Left cardiac atrium (tissue), 4 donors: ENCODE measurements around the gene PKNOX2. TPM values are rescaled to one million over a fixed set of nuclear protein-coding genes. Genes with fewer than 3 reads are reported as not detected.

Source experiments
- ATAC-seq, 2 donors: fragments of 200-7000 bp; cut with Tn5 transposase; one replicate each; pipeline ENCODE4 v1.9.1; 2020; ENCODE audit warnings: mild to moderate bottlenecking in 2 of 2, moderate library complexity in 2 of 2
- DNase-seq: peaks from one replicate; pipeline ENCODE4 v3.0.0-alpha.2; 2020
- intact Hi-C, 2 donors: fragments of 100-400 bp; cut with DNase I; formaldehyde crosslinking; loops; one replicate each; pipeline versions ENCODE4 v1.14.1 to v1.15.1; 2022 to 2023
- total RNA-seq, 2 donors: library from RNA; stranded (reverse); fragmentation: NEBNext Ultra II Directional; extraction: Animal tissue kit (Norgen Biotek cat#: 25700); gene quantifications; one replicate each; pipeline ENCODE4 v1.2.1, GENCODE V29; 2021
- donor health status: DM: no; HTN: yes; CAD: no.
- donor health status: DM: no; HTN: yes; CAD: no; lungs with severe emphysema.
- donor health status: DM: yes; HTN: yes; CAD: no.
- donor health status: Dilated cardiomyopathy.

PKNOX2 gene
- total RNA-seq, 2 donors from 2014 or later = 13.8 to 14.4 TPM

DNA sequence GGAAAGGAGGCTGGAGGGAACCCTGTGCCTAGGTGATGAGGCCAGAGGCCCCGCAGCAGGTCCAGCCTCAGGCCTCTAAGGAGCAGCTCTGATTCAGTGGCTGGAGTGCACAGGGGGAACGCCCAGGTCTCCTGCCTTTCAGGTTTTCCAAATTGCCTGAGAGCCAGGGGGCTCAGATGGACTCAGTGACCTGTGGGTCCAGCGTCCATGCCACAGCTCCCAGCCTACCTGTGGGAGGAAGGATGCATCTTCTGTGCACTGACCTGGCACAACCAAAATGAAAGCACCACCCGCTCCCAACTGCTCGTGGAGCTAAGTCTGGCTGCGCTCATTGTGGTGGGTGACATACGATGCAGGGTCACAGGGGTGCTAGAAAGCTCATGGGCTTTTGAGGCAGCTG lies 248.7 kb downstream of the PKNOX2 start:
- DNase-seq = peak; percentile 5
- no peak for ATAC-seq
- intact Hi-C loops = no loop called here

DNA sequence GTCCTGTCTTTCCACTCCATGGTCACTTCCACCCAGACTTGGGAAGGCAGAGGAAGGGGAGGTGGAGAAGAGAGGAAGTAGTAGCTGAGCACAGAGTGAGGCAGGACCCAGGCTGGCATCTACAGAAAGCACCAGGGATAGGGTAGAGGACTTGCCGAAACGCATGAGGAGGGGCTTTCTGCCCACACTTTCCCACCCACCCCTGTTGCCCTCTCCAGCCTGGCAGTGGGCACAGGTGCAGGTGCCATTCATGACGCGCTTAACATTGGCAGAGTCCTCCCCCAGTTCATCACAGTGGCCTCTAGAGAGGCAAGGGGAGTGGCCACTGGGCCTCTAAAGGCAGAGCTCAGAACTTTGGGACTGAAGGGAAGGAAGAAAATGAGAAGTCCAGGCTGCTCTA lies 249.6 kb downstream of the PKNOX2 start:
- no peak for ATAC-seq

GRCh38 chr11:125416981-125417935 lies 252.7 kb downstream of the PKNOX2 start:
- intact Hi-C loops = no loop called here
- DNase-seq (peak; percentile 17), ATAC-seq (no peak)

More for the DNA sequence above, 249.6 kb downstream of the PKNOX2 start:
- intact Hi-C loops = no loop called here
- no peak for DNase-seq

- ATAC-seq = peak in 1 of 2 donors; percentile 38
- DNase-seq = peak; percentile 11
- intact Hi-C loops = no loop called here
Observed at GRCh38 chr11:125418396-125418795, 253.8 kb downstream of the PKNOX2 start.

GRCh38 chr11:125422681-125423080 lies 258.1 kb downstream of the PKNOX2 start:
- no peak for ATAC-seq
- intact Hi-C loops = no loop called here

DNA sequence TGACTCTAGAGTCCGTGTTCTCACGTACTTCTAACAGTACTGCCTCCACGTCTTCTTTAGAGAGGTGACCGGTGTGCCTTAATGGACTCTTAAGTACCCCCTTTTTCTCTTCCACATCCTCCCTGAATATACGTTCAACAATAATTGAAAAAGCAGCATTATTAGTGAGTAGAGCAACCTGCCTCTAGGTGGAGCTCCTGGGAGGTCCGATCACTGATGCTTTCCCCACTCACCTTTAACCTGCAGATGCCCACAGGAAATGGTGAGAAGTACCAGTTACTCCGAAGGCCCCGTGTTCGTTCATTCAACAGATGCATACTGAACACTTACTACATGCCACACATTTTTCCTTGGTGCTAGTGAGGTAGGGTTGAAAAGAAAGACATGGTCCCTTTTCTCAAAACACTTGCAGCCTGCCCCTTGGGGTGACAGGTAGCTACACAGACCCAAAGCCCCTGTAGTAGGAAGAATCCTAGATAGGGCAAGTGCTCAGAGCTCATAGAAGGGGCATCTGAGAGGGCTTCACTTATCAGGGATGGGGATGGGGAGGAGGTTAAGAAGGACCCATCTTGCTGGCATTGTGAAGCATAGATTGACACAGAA lies 258.8 kb downstream of the PKNOX2 start:
- DNase-seq = peak; percentile 7
- ATAC-seq = no peak
- intact Hi-C loops = no loop called here

More at GRCh38 chr11:125422681-125423080, 258.1 kb downstream of the PKNOX2 start:
- no peak for DNase-seq

DNA sequence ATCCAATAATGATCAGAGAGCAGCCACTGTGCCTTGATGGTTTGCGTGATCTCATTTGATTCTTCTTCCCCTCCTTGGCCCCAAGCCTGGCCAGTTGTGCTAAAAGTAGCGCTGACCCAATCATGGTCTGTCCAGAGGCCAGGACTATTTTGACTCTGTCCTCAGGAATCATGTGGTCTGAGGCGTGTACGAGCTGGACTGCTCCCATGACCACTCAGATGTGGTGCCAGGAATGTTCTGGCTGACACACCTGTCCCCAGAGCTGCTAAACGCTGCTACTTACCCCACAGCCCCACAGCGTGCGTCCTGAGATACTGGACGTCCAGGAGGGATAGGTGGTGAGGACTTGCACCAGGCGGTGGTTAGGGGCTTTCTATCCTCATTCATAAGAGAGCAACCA lies 261.1 kb downstream of the PKNOX2 start:
- ATAC-seq = peak; percentile 91 to 97
- intact Hi-C loops = no loop called here
- DNase-seq = peak; percentile 74

- DNase-seq (no peak), ATAC-seq (no peak)
- intact Hi-C loops = no loop called here
Observed at GRCh38 chr11:125426818-125427528, 262.4 kb downstream of the PKNOX2 start.

- no peak for ATAC-seq
- intact Hi-C loops = loop anchor here in 1 of 2 donors (2.0 kb wide), 1 partner anchor 334 kb away; no protein-coding TSS in a partner anchor
- no peak for DNase-seq
Observed at GRCh38 chr11:125428486-125429173, 264.1 kb downstream of the PKNOX2 start.

GRCh38 chr11:125429174-125429707 lies 264.7 kb downstream of the PKNOX2 start:
- intact Hi-C loops = loop anchor here in 1 of 2 donors (2.0 kb wide), 1 partner anchor 334 kb away; no protein-coding TSS in a partner anchor

DNA sequence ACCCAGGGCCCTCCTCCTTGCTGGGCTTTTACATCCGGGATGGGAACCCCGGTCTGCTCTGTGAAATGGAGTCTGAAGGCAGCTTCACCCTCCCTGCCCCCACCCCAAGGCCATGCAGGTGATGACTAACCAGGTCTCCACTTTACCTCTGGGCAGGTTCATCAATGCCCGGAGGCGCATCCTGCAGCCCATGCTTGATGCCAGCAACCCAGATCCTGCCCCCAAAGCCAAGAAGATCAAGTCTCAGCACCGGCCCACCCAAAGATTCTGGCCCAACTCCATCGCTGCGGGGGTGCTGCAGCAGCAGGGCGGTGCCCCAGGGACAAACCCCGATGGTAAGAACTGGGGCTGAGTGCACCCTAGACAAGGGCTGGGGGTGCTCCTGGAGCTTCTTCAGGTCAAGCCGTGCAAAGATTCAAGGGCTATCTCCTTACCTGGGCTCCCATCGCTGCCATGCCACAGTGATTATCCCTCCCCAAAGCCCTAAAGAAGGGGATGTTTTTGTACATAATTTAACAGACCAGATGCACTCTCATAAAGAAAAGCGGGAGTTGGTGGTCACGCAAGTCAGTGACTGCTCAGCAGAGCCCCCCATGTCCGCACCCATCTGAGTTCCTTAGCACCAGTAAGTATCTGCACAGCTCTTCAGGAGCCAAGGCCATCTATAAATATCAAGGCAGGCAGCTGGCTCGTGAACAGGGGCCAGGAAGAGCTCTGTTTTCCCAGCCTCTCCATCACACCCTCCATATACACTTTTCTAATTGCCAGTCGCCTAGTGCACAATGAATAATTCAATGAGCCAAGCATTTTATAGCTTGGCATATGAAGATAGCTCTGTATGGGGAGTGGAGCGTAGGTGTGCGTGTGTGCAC lies 265.5 kb downstream of the PKNOX2 start:
- ATAC-seq = no peak

More at GRCh38 chr11:125429174-125429707, 264.7 kb downstream of the PKNOX2 start:
- DNase-seq (peak; percentile 65), ATAC-seq (peak in 1 of 2 donors; percentile 13)

GRCh38 chr11:125431009-125431408 lies 266.5 kb downstream of the PKNOX2 start:
- intact Hi-C loops = no loop called here
- ATAC-seq (no peak), DNase-seq (no peak)

More for the DNA sequence above, 265.5 kb downstream of the PKNOX2 start:
- DNase-seq = no peak
- intact Hi-C loops = loop anchor here in 1 of 2 donors (2.0 kb wide), 1 partner anchor 335 kb away; no protein-coding TSS in a partner anchor

DNA sequence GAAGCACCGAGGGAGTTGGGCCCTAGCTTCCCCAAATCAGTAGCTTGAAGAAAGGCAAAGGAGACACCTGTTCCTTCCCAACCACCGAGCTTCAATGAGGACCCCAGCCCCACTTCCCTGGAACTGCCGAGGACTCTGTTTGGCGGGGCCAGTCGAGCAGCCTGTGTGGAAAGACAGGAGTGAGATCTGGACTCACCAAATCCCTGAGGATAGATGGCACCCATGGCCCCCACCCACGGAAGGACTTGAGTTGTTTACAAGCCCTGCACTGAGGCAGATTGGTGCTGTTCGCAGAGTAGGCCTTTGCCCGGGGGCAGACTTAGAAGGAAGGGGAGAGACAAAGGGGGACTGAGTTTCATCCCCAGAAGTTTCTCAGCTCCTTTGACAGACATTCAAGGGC lies 266.9 kb downstream of the PKNOX2 start:
- DNase-seq (no peak), ATAC-seq (no peak)
- intact Hi-C loops = no loop called here

GRCh38 chr11:125433454-125434121 lies 269.0 kb downstream of the PKNOX2 start:
- intact Hi-C loops = no loop called here
- DNase-seq (peak; percentile 54), ATAC-seq (peak; percentile 85 to 86)

GRCh38 chr11:125435461-125436238 lies 271.1 kb downstream of the PKNOX2 start:
- ATAC-seq = no peak
- intact Hi-C loops = no loop called here
- DNase-seq = no peak

- intact Hi-C loops = no loop called here
Observed at GRCh38 chr11:125441648-125442410, 277.3 kb downstream of the PKNOX2 start.

More at GRCh38 chr11:125441648-125442410, 277.3 kb downstream of the PKNOX2 start:
- DNase-seq (no peak), ATAC-seq (no peak)
